Parathyroid adenoma (tissue), 2 donors: ENCODE measurements around the gene REM1.

Source experiments
- H2AFZ ChIP-seq: fragments of 300-600 bp; sonication (generic); one replicate; pipeline ENCODE4 v1.7.0; 2017; ENCODE audit warnings: antibody characterized with exemption, mild to moderate bottlenecking
- H3K27ac ChIP-seq: fragments of 300-600 bp; sonication (generic); one replicate; pipeline ENCODE4 v1.7.0; 2017
- H3K27me3 ChIP-seq: fragments of 300-600 bp; sonication (generic); one replicate; pipeline ENCODE4 v1.7.0; 2017; ENCODE audit warnings: low read length; ENCODE audit not compliant: control insufficient read depth, insufficient read depth
- H3K36me3 ChIP-seq: fragments of 300-600 bp; sonication (generic); one replicate; pipeline ENCODE4 v1.7.0; 2017; ENCODE audit warnings: low read length; ENCODE audit not compliant: control insufficient read depth, insufficient read depth
- H3K4me1 ChIP-seq: fragments of 300-600 bp; sonication (generic); one replicate; pipeline ENCODE4 v1.7.0; 2017; ENCODE audit warnings: control low read depth
- H3K4me2 ChIP-seq: fragments of 300-600 bp; sonication (generic); one replicate; pipeline ENCODE4 v1.7.0; 2017; ENCODE audit warnings: low read length
- H3K4me3 ChIP-seq: fragments of 300-600 bp; sonication (generic); one replicate; pipeline ENCODE4 v1.7.0; 2017; ENCODE audit warnings: low read depth, low read length
- H3K79me2 ChIP-seq: fragments of 300-600 bp; sonication (generic); one replicate; pipeline ENCODE4 v1.7.0; 2017; ENCODE audit warnings: control low read depth
- H3K9ac ChIP-seq: fragments of 300-600 bp; sonication (generic); one replicate; pipeline ENCODE4 v1.7.0; 2017; ENCODE audit warnings: mild to moderate bottlenecking
- H3K9me3 ChIP-seq: fragments of 300-600 bp; sonication (generic); one replicate; pipeline ENCODE4 v1.7.0; 2017; ENCODE audit warnings: low read length; ENCODE audit not compliant: control insufficient read depth
- CTCF ChIP-seq: fragments of 300-600 bp; sonication (generic); IDR thresholded peaks from one replicate; pipeline ENCODE4 v1.7.0; 2017; ENCODE audit warnings: antibody characterized with exemption, mild to moderate bottlenecking
- donor health status: primary hyperparathyroidism.

The REM1 gene

DNA sequence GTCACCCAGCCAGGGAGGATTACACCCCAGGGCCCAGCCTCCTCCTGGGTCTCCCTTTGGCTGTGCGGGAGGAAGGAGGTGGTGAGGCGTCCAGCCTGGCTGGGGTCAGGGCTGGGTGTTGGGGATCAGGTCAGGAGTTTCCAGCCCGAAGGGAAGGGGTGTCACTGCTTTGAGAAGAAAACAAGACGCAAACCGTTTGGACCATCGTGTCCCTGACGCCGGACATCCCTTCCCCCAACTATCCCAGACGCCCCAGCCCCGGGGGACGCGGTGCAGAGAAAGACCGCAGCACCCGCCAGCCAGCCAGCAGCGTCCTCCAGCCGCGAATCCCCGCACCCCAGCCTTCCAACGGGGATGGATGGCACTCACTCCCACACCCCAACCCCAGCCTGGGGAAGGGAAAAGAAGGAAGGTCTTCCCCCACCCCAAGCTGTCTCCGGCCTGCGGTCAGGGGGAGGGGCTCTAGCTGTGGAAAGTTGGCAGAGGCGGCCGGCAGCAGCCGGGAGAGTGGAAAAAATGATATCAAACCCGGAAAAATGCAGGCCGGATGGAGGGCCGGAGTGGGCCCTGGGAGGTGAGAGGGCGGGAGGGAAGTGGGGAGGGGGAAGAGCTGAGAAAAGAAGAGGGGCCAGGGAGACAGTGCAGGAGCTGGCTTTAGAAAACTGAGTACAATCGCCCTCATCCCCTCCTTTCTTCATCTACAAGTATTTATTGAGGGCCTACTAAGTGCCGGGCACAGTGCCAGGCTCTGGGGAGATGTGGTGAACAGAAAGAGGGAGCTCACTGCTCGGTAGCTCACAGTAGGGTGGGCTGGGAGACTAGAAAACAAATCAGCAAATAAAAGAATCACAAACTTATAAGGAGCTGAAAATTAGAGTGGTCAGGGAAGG is 10.6 kb downstream of the REM1 start:
- Histone ChIP-seq H3K79me2 (no peaks in the 10 kb centered on the region), H3K4me3 (no peak overlapping the region), H3K4me2 (no peak overlapping the region), H3K4me1 (no peaks in the 10 kb centered on the region), H3K36me3 (no peaks in the 10 kb centered on the region), H3K27me3 (no peaks in the 10 kb centered on the region), H3K9ac (no peak overlapping the region), H3K27ac (peak overlapping the region; percentile 51), H2AFZ (peak overlapping the region; percentile 61), H3K9me3 (no peaks in the 10 kb centered on the region)
- TF ChIP-seq CTCF, result no peak

DNA sequence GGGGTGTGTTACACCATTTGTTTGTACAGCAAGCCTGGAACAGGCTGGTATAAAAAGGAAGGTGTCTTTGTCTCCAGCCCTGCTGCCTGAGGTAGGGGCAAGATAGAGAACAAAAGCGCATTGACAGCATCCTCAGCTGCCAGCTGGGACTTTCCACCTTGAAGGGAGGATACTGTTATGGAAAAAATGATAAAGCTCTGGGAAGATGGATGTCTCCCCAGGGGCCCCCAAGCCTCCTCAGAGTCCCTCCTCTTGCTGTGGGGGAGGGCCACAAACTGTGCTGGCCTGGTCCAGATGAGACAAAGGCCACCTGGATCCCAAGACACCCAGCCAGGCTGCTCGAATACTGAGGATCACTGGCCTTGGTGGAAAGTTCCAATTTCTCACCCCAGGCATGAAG is 13.0 kb downstream of the REM1 start:
- TF ChIP-seq CTCF, result no peak
- no peaks in the 10 kb centered on the region for H3K27me3 ChIP-seq

DNA sequence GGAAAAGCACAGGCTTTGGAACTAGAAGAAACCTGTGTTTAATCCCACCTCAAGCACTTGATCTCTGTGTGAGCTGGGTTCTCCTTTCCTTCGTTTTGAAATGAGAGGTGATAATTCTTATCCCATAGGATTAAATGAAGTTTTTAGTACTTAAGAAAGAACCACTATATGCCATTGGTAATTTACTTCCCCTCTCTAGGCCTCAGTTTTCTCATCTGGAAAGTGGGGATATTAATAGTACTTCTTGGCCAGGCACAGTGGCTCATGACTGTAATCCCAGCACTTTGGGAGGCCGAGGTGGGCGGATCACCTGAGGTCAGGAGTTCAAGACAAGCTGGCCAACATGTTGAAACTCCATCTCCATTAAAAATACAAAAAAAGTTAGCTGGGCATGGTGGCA is 14.1 kb downstream of the REM1 start:
- Histone ChIP-seq H2AFZ (no peak overlapping the region), H3K9me3 (no peaks in the 10 kb centered on the region), H3K36me3 (no peaks in the 10 kb centered on the region), H3K4me1 (no peaks in the 10 kb centered on the region), H3K27ac (no peak overlapping the region), H3K9ac (no peak overlapping the region), H3K79me2 (no peaks in the 10 kb centered on the region), H3K27me3 (no peaks in the 10 kb centered on the region), H3K4me2 (no peak overlapping the region), H3K4me3 (no peak overlapping the region)
- TF ChIP-seq CTCF, result no peak

More for the DNA sequence above, 13.0 kb downstream of the REM1 start:
- Histone ChIP-seq H3K79me2 (no peaks in the 10 kb centered on the region), H3K9ac (no peak overlapping the region), H2AFZ (no peak overlapping the region), H3K36me3 (no peaks in the 10 kb centered on the region), H3K4me2 (no peak overlapping the region), H3K27ac (no peak overlapping the region), H3K4me3 (no peak overlapping the region), H3K9me3 (no peaks in the 10 kb centered on the region), H3K4me1 (no peaks in the 10 kb centered on the region)

- no peak for TF ChIP-seq CTCF
- H3K4me2 ChIP-seq, result no peak overlapping the region
- no peaks in the 10 kb centered on the region for H3K9me3 ChIP-seq
- no peaks in the 10 kb centered on the region for H3K27me3 ChIP-seq
- H3K27ac ChIP-seq, result no peak overlapping the region
- no peaks in the 10 kb centered on the region for H3K79me2 ChIP-seq
- H3K4me3 ChIP-seq, result no peak overlapping the region
- H3K9ac ChIP-seq, result no peak overlapping the region
- no peaks in the 10 kb centered on the region for H3K36me3 ChIP-seq
- no peak overlapping the region for H2AFZ ChIP-seq
- no peaks in the 10 kb centered on the region for H3K4me1 ChIP-seq
These were observed 15.7 kb downstream of the REM1 start for GRCh38 chr20:31490752-31491151.

DNA sequence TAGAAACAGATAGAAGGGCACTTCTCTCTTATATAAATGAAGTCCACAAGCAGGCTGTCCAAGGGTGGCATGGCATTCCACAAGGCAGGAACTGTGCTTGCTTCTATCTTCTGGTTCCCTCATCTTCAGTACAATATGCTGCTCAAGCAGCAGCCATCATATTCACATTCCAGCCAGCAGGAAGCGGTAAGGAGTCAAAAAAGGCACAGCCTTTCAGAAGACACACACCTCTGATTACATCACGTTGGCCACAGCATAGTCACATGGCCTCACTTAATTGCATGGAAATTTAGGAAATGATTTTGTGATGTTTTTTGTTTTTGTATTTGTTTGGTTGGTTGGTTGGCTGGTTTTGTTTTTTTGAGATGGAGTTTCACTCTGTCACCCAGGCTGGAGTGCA is 19.0 kb downstream of the REM1 start:
- Histone ChIP-seq H3K79me2 (no peaks in the 10 kb centered on the region), H3K9ac (no peak overlapping the region), H3K9me3 (no peaks in the 10 kb centered on the region), H2AFZ (no peak overlapping the region), H3K4me2 (no peak overlapping the region), H3K4me3 (no peak overlapping the region), H3K27me3 (no peaks in the 10 kb centered on the region), H3K27ac (no peak overlapping the region), H3K36me3 (no peaks in the 10 kb centered on the region), H3K4me1 (no peaks in the 10 kb centered on the region)
- TF ChIP-seq CTCF, result no peak
